CD4-positive, alpha-beta T cell treated with Interleukin-6 for 4 hours (primary cell): ENCODE measurements around the gene DMD.
"Not testable (repeated sequence)": the region's sequence is repeated elsewhere in the genome, so short reads cannot be mapped to it uniquely, and the experiment has no call there.

Source experiments
- DNase-seq: peaks from one replicate; pipeline ENCODE4 v3.0.0-alpha.2; 2020; ENCODE audit warnings: mixed read lengths

DMD gene

DNA sequence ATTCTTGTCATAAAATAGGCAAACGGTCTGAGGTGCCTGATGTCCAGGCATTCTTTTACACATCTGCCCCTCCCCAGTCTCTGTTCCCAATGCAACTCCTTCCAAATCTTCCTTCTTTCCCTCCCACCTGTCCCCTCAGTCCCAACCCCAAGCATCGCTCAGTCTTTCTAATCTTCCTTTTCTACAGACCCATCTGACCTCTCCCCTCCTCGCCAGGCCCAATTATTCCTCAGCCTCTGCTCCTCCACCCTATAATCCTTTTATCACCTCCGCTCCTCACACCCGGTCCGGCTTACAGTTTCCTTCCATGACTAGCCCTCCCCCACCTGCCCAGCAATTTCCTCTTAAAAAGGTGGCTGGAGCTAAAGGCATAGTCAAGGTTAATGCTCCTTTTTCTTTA is 1832.4 kb downstream of the DMD start:
- not testable (repeated sequence) for DNase-seq

GRCh38 chrX:31377821-31378220 is 1833.5 kb downstream of the DMD start:
- DNase-seq, result not testable (repeated sequence)

DNA sequence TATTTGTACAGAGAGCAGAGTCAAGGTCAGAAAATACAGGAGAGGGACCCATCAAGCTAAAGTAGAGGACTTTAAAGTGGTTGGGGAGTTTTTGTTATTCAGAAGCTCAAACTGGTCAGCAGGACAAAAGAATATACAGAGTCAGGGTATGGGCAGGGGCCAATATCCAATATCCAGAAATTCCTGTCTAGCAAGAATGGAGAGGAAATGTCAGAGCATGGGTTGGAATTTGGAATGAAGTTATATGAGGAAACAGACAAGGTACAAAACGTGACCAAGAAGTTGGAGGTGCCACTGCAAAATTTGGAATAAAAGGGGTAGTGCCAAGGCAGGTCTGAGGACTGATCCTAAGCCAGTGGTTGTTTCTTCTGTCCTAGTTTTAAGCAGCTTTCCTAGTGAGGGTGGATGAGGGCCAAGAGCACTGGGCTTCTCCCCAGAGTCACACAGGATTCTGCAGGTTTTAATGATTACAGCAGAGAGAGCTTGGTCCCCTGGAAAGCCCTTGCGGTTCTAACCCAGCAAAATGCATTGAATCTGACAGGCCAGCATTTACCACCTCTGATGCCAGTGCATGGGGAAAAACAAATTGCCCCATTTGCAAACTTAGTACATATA is 1834.8 kb downstream of the DMD start:
- no peak for DNase-seq

DNA sequence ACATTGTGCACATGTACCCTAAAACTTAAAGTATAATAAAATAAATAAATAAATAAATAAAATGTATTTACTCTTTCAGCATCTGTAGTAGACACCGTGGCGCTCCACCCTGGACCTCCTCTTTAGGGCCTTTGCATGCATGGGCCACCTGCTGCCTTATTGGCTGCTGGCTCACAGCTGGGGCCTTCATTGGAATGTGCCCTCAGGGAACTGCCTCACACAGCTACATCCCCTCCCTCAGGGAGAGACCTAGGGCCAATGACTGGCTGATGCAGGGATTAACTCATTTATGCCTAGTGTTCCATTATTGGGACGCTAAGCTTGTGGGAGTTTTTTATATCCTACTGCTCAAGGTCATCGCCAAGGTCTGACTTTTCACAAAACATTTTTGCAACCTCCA is 1836.6 kb downstream of the DMD start:
- no peak for DNase-seq

DNA sequence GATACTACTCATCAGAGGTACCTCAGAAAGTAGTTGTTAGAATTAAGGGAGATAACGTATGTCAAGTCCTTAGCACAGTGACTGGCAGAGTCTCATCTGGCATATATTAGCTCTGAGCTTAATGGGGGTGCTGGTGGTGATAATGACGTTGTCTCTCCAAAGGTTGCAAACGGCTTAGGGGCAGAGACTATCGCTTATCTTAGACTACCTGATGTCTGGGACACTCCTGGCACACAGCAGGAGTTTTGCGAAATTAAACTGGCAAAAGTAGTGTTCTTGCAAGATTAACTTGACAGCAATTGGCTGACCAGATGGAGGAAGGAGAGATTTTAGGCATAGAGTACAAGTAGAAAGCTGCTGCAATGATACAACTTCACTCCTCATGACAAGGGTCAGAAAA is 1839.4 kb downstream of the DMD start:
- no peak for DNase-seq

- no peak for DNase-seq
Observed at GRCh38 chrX:31367816-31368215, 1843.5 kb downstream of the DMD start.

- no peak for DNase-seq
Observed at GRCh38 chrX:31366041-31366440, 1845.3 kb downstream of the DMD start.

- no peak for DNase-seq
Observed at GRCh38 chrX:31356275-31357212, 1854.8 kb downstream of the DMD start.

DNA sequence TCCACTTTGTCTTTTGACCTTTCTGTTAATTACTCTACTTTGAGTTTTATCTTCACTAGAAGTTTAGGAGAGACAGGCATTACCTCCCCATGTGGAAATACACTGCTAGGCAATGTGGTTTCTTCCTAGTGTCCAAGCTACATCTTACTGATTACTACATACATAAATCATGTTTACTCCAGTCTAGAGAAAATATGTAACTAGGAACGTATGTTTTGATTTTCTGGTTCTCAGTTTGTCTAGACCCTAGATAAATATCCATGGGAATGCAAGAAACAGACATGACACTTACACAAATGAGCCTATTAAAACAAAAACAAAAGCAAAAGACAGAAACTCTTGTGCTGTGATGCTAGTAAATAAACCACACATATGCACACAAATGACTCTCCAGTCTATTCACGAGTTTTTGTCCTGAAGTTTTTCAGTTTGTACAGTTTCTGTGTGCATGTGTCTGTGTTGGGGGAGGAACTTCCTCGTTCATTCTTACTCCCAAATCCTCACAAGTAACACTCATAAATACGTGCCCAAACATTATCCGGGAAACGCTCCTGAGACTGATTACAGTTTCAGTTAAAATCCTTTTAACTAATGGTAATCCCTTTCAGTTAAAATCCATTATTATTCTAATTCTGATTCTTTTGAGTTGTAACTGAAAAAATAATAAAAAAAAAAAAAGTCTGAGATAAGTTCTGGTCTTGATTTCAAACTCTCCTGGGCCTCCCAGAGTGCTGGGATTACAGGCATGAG is 1856.0 kb downstream of the DMD start:
- DNase-seq, result no peak

- no peak for DNase-seq
Observed at GRCh38 chrX:31353095-31353494, 1858.3 kb downstream of the DMD start.

DNA sequence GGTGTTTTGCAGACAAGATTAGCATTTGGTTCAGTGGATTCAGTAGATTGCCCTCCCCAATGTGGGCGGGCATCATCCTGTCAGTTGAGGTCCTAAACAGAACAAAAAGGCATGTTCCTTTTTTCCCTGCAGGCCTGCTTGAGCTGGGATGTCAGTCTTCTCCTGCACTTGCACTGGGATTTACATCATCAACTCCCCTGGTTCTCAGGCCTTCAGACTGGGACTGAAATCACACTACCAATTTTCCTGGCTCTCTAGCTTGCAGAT is 1860.6 kb downstream of the DMD start:
- no peak for DNase-seq

DNA sequence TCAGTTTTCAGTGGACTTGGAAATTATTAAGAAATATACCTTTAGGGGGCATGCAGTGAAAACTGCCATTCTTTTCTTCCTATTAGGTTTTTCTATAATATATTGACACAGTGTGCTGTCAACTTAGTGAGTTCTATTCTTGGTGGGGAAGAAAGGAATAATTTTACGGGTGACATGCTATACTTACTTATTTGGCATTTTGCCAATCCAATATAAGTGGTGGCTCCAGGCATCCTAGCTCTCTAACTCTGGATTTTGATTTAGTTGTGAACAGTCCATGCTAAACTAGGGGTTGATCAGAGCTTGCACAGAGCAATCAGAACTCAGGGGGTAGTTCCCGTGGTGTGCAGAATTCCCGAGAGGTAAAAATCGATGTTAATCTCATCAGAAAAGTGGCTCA is 1861.8 kb downstream of the DMD start:
- DNase-seq, result no peak

DNA sequence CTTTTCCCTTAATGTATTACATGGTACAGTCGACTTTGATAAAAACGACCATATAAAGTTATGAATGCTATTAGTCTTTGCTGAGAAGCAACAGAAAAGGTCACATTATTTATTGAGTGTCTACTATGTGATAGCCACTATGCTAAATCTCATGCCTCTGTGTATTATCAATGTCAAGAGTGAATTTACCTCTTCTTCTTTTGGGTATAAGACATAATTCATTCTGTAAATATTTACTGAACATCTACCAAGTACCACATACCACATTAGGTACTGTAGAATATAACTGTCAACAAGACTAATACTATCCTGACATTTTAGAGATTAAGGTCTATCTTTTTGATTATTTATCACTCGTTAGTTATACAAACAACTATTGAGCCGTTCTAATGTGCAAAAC is 1870.8 kb downstream of the DMD start:
- DNase-seq, result no peak

GRCh38 chrX:31338991-31339350 is 1872.4 kb downstream of the DMD start:
- no peak for DNase-seq

GRCh38 chrX:31337332-31337731 is 1874.0 kb downstream of the DMD start:
- no peak for DNase-seq

- no peak for DNase-seq
Observed at GRCh38 chrX:31336419-31336818, 1874.9 kb downstream of the DMD start.

GRCh38 chrX:31334997-31335396 is 1876.4 kb downstream of the DMD start:
- DNase-seq, result no peak

- DNase-seq, result no peak
Observed at GRCh38 chrX:31333165-31333831, 1878.1 kb downstream of the DMD start.

- DNase-seq, result no peak
Observed at GRCh38 chrX:31331928-31332327, 1879.4 kb downstream of the DMD start.

DNA sequence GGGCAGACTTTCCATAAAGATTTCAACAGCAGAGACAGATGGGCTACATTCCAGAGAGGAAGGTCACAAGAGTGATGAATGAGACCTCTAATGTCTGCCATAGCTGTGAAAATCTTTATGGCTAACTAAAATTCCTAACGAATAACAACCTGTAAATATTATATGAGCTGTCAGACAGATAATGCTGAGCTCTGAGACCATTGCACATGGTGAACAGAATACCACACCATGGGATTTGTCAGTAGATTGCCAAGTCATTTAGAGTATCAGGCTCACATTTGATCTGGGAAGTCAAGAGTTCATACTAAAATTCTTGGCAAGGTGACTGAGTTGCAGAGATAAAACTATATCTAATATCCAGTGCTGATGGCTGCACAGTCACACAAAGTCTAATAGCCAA is 1880.3 kb downstream of the DMD start:
- no peak for DNase-seq

DNA sequence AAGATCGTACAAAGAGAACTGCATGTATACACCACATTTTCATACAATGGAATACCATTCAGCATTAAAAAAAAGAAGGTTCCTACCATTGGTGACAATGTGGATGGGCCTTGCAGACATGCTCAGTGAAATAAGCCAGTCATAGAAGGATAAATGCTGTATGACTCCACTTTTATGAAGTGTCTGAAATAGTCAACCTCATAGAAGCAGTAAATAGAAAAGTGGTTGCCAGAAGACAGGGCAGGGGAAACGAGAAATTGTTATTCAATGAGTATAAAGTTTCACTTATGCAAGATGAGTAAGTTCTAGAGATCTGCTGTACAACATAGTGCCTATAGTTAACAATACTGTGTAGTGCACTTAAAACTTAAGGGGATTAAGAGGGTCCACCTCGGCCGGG is 1882.1 kb downstream of the DMD start:
- DNase-seq, result no peak

DNA sequence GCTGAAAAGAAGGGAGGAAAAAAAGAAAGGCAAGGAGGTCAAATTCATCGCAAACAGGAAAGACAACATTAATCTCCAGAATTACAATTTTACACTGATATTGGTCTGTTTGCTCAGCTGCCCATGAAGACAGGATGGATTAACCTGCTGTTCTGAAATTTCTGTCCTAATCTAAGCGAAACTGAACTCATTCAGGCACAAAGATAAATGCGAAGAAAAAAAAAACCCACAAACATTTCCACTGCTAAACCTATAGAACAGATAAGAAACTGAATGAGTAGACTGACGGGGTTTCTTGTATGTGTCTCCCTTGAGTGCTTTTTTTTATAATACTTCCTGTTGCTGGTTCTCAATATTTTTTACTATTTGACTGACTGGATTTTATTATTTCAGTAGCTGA is 1887.7 kb downstream of the DMD start:
- no peak for DNase-seq

GRCh38 chrX:31320740-31321139 is 1890.6 kb downstream of the DMD start:
- DNase-seq, result no peak

- no peak for DNase-seq
Observed at GRCh38 chrX:31319586-31319985, 1891.8 kb downstream of the DMD start.
